Heart left ventricle (tissue), 16 donors: ENCODE measurements around the gene MRPL40. TPM values are rescaled to one million over a fixed set of nuclear protein-coding genes. Genes with fewer than 3 reads are reported as not detected.

Experiments used
- ATAC-seq, 4 donors: fragments of 200-7000 bp; cut with Tn5 transposase; one replicate each; pipeline ENCODE4 v1.9.1; 2020 to 2022; ENCODE audit warnings: moderate library complexity in 4 of 4, mild to moderate bottlenecking in 3 of 4, moderate number of reproducible peaks in 1 of 4
- DNase-seq, 5 donors: peaks; one replicate each; pipeline ENCODE4 v3.0.0-alpha.2; 2020
- H3K27ac ChIP-seq, 12 donors: fragments of 200-600 bp; sonication (generic) in 4 of 12; one replicate each; pipeline versions ENCODE4 v1.5.0 to v1.8.0; 2016 to 2022; ENCODE audit warnings: mild to moderate bottlenecking in 2 of 12
- H3K27me3 ChIP-seq, 9 donors: fragments of 200-600 bp; sonication (generic) in 2 of 9; one replicate each; pipeline versions ENCODE4 v1.5.1 to v1.8.0; 2016 to 2022; ENCODE audit warnings: mild to moderate bottlenecking in 3 of 9
- H3K36me3 ChIP-seq, 9 donors: fragments of 200-600 bp; sonication (generic) in 2 of 9; one replicate each; pipeline versions ENCODE4 v1.5.0 to v1.8.0; 2018 to 2022; ENCODE audit warnings: mild to moderate bottlenecking in 2 of 9
- H3K4me1 ChIP-seq, 12 donors: fragments of 200-600 bp; sonication (generic) in 4 of 12; one replicate each; pipeline versions ENCODE4 v1.5.0 to v1.8.0; 2016 to 2022; ENCODE audit warnings: mild to moderate bottlenecking in 3 of 12
- H3K4me3 ChIP-seq, 12 donors: fragments of 200-600 bp; sonication (generic) in 4 of 12; one replicate each; pipeline versions ENCODE4 v1.5.0 to v1.8.0; 2017 to 2022; ENCODE audit warnings: mild to moderate bottlenecking in 9 of 12, moderate library complexity in 4 of 12
- H3K9me3 ChIP-seq, 12 donors: fragments of 200-600 bp; sonication (generic) in 4 of 12; one replicate each; pipeline versions ENCODE4 v1.5.0 to v1.8.0; 2016 to 2022; ENCODE audit warnings: mild to moderate bottlenecking in 1 of 12
- POLR2A ChIP-seq, 2 donors: fragments of 450-650 bp; IDR thresholded peaks; one replicate each; pipeline ENCODE4 v1.6.1; 2017; ENCODE audit warnings: antibody characterized with exemption in 2 of 2, mild to moderate bottlenecking in 2 of 2, moderate library complexity in 2 of 2
- WGBS, 4 donors: extraction: QIAGEN DNeasy Blood & Tissue Kit in 2 of 4; methylation state at CpG; one replicate each; pipeline versions ENCODE4 v1.1.5 to v1.1.7; 2013 to 2018; 5-methylcytosine and 5-hydroxymethylcytosine counted together
- intact Hi-C, 10 donors: fragments of 100-400 bp; cut with DNase I; formaldehyde crosslinking; loops; one replicate each; pipeline versions ENCODE4 v1.11.1 to v1.14.2; 2022
- polyA plus RNA-seq, 2 donors: library from polyadenylated mRNA; stranded (reverse); fragments of 200-250 nt; gene quantifications; one replicate each; pipeline ENCODE4 v1.2.3, GENCODE V29; 2013
- total RNA-seq, 9 donors: library from RNA; depleted of rRNA in 2 of 9; stranded (reverse); fragments of >200 nt in 2 of 9; fragmentation: NEBNext Ultra II Directional in 3 of 9; extraction: Animal tissue kit (Norgen Biotek cat#: 25700) in 3 of 9; gene quantifications; one replicate each; pipeline versions ENCODE4 v1.1.0 to v1.2.4, GENCODE V29; 2016 to 2023
- TF ChIP-seq, protein P1 (sequence below), 12 donors: fragments of 200-600 bp; sonication (generic) in 4 of 12; IDR thresholded peaks; one replicate each; pipeline versions ENCODE4 v1.5.0 to v1.8.0; 2018 to 2022; ENCODE audit warnings: antibody characterized with exemption in 12 of 12, mild to moderate bottlenecking in 5 of 12
- donor health status: ischemic (EF 13 %, LVEDD 7.1; RV severe dilation, severe dysfunction).
- donor health status: healthy with polysubstance abuse.
- donor health status: DM: no; HTN: yes; CAD: no.
- donor health status: DM: no; HTN: no; CAD: no.
- donor health status: ischemic (EF 25% LVEDD 6.9; RV normal size, moderate dysfunction).
- donor health status: ischemic (EF 25% LVEDD 5.7; RV mildly dilated, moderate dysfunction).
- donor health status: healthy.
- donor health status: DM: yes; HTN: yes; CAD: no.
- donor health status: ischemic (EF 35%, LVEDD 5.7; RV mildly dilated, moderate dysfunction).
- donor health status: nonischemic (EF 11% LVEDD 7.7; RV severe dilation, severe dysfunction).
- donor health status: DM: yes; HTN: yes; CAD: no.
- donor health status: PGD.
- donor health status: ischemic (EF 29% LVEDD 5.4; RV normal size, mild dysfunction).
- donor health status: nonischemic (EF 23%, LVEDD 6.1; RV moderate dilation, normal function).

MRPL40 gene
- total and polyA plus RNA-seq, 11 donors = 39.9 to 119 (median 54.2) TPM

DNA sequence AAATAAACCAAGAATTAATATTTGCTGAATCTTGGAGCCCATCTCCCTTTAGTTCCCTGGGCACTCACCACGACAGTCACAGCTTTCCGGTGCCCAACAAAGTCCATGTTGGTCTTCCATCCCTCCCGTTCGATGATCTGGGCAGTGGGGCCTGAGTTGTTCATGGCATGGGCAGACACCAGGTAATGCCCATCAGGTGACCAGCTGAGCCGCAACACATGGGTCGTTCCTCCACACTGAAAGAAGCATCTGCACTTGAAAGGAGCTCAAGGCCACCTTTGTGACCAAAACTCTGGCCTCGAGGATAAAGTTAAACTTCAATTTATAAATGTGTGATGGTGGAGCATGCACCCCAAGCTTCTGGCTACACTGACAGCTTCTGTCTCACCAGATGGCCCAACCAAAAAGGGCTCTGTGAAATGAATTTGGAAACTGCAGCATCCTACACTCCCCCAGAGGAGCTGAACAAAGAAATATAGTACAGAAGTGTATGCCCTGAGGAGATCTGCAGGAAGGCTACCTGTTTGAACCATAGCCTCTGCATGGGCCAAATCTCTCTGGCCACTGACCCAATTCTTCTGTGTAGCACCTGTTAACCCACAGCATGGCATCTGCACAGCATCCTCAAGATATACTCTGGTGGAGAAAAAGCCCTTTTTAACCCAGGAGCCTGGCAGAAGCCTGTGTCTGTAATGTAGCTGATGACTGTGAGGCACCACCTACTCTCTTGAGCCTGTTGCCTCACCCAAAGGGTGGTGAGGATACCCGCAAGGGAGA, 37.9 kb upstream of the MRPL40 start:
- intact Hi-C loops = loop anchor here in 1 of 10 donors (10.0 kb wide), 1 partner anchor 210 kb away; no protein-coding TSS in a partner anchor
- H3K4me3 ChIP-seq = no peak overlapping the region
- no peaks in the 10 kb centered on the region for H3K9me3 ChIP-seq
- no peak for DNase-seq
- TF ChIP-seq, protein P1, sequence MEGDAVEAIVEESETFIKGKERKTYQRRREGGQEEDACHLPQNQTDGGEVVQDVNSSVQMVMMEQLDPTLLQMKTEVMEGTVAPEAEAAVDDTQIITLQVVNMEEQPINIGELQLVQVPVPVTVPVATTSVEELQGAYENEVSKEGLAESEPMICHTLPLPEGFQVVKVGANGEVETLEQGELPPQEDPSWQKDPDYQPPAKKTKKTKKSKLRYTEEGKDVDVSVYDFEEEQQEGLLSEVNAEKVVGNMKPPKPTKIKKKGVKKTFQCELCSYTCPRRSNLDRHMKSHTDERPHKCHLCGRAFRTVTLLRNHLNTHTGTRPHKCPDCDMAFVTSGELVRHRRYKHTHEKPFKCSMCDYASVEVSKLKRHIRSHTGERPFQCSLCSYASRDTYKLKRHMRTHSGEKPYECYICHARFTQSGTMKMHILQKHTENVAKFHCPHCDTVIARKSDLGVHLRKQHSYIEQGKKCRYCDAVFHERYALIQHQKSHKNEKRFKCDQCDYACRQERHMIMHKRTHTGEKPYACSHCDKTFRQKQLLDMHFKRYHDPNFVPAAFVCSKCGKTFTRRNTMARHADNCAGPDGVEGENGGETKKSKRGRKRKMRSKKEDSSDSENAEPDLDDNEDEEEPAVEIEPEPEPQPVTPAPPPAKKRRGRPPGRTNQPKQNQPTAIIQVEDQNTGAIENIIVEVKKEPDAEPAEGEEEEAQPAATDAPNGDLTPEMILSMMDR (IDR thresholded peaks at IDR 0.05) = no peak
- TF ChIP-seq POLR2A (IDR thresholded peaks at IDR 0.05) = no peak
- H3K27ac ChIP-seq = no peak overlapping the region
- no peak for ATAC-seq
- peaks cover 0 to 100% (median 95%) of the 10 kb centered on the region in 9 donors for H3K36me3 ChIP-seq
- H3K27me3 ChIP-seq = no peaks in the 10 kb centered on the region
- WGBS, 4 donors = 92 to 97% (median 93%) methylated on average over 8 of the region's 8 CpGs
- H3K4me1 ChIP-seq = peaks cover 0 to 6% (median 0%) of the 10 kb centered on the region in 12 donors

DNA sequence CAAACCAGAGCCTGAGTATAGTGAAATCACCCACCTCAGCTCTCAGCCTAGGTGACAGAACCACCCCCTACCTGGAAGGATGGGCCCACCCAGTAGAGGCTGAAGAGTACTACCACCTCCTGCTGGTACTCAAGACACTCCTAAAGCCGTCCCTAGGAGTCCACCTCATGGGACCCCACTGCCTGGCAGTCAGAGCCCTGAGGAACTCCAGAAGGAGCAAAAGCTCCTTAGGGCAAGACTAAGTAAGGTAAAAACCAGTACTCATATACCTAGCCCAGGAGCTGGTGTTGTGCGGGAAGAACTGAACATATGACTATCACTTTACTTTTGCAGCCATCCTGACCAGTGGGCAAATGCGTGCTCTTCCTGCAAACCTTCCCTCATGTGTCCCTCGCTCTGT, 37.1 kb upstream of the MRPL40 start:
- 86 to 100% (median 92%) methylated on average over 4 of the region's 4 CpGs for WGBS, 4 donors
- Histone ChIP-seq H3K4me3 (no peak overlapping the region), H3K27ac (no peak overlapping the region), H3K9me3 (no peaks in the 10 kb centered on the region), H3K27me3 (no peaks in the 10 kb centered on the region), H3K4me1 (peaks cover 0 to 5% (median 0%) of the 10 kb centered on the region in 12 donors), H3K36me3 (peaks cover 0 to 100% (median 95%) of the 10 kb centered on the region in 9 donors)
- DNase-seq = no peak
- no peak for ATAC-seq
- TF ChIP-seq, protein P1 (IDR thresholded peaks at IDR 0.05) = no peak
- no peak for TF ChIP-seq POLR2A (IDR thresholded peaks at IDR 0.05)
- intact Hi-C loops = loop anchor here in 1 of 10 donors (10.0 kb wide), 1 partner anchor 210 kb away; no protein-coding TSS in a partner anchor

DNA sequence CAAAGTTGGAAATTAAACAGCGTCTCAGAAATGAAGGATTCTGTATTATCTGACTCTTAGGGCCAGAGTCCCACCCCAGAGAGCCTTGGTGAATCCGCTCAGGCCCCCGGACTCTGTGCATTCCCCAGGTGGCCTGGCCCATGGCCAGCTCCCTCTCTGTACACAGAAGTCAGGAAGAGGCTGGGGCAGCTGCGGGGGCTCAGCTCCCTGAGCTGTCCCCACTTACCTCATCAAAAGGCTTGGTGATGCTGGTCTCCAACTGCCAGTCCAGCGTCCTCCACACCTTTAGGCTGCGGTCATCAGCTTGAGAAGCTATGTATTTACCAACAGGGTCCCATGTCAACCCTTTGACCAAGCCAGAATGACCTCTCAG, 35.8 kb upstream of the MRPL40 start:
- Histone ChIP-seq H3K9me3 (no peaks in the 10 kb centered on the region), H3K27me3 (no peaks in the 10 kb centered on the region)
- ATAC-seq = no peak

More for the DNA sequence above, 35.8 kb upstream of the MRPL40 start:
- TF ChIP-seq, protein P1 (IDR thresholded peaks at IDR 0.05) = no peak
- TF ChIP-seq POLR2A (IDR thresholded peaks at IDR 0.05) = no peak
- peaks cover 0 to 5% (median 0%) of the 10 kb centered on the region in 12 donors for H3K4me1 ChIP-seq
- DNase-seq = no peak
- intact Hi-C loops = loop anchor here in 1 of 10 donors (10.0 kb wide), 1 partner anchor 212 kb away; no protein-coding TSS in a partner anchor
- H3K36me3 ChIP-seq = peaks cover 0 to 100% (median 92%) of the 10 kb centered on the region in 9 donors
- H3K27ac ChIP-seq = peak overlapping the region in 1 of 12 donors; percentile 6
- 73 to 83% (median 74%) methylated on average over 6 of the region's 6 CpGs for WGBS, 4 donors
- H3K4me3 ChIP-seq = no peak overlapping the region
